HG02571 (cell line): ENCODE data around the gene SORCS2.

Source experiments
- ATAC-seq: cut with Tn5 transposase; IDR thresholded peaks from one replicate; pipeline ENCODE4 v1.9.1; 2021; ENCODE audit warnings: mild to moderate bottlenecking, moderate library complexity; ENCODE audit not compliant: unreplicated experiment

Gene SORCS2

DNA sequence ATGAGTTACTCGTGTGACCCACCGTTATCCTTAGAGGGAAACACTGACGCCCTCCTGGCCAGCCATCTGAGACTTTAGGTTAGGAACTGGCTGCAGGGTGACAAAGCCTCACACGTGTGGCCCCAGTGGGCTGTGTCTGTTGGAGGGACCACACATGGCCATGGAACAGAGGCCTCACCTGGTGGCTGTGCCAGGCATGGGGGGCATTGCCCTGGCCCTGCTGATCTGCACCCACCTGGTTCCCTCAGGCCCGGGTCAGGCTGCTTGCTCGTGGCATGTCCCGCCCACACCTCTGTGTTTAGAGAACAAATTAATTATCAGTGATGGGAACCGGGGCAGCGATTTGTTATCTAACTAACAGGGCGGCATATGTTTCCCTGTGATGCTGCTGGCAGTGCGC is 343.3 kb downstream of the SORCS2 start:
- no peak for ATAC-seq

DNA sequence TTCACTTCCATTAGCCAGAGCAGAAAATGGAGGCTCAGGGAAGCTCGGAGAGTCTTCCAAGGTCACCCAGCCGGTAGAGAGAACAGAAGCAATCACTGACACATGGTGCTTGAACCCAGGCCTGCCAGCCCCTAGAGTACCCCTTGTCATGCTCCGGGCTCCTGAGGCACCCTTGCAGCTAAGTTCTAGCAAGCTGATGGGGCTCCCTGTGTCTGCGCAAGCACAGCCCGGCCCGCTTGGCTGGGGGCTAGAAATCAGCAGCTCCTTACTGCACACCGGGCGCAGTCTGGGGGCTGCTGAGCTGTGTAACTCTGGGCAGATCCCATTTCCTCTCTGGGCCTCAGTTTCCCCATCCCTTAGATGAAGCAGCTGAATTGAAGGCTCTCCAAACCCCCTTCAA is 344.5 kb downstream of the SORCS2 start:
- ATAC-seq, result no peak

DNA sequence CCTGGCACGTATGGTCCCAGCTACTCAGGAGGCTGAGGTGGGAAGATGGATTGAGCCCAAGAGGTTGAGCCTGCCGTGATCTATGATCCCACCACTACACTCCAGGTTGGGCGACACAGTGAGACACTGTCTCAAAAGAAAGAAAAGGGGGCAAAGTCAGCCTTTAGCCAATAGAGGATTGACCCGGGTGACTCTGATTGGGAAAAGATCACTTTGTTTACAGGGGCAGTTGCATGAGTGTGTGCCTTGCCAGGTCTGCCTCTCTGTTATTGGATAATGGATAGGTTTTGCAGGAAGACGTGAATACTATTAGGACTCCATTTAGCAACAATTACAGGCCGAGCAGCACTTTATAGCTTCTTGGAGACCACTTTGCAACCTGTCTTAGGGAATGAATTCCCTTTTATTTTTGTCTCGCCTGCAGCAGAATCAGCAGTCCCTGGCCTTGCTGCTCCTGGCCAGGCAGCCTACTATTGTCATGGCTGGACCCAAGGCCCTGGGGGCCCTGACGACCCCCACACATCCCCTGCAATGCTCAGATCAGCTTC is 345.6 kb downstream of the SORCS2 start:
- ATAC-seq, result no peak

DNA sequence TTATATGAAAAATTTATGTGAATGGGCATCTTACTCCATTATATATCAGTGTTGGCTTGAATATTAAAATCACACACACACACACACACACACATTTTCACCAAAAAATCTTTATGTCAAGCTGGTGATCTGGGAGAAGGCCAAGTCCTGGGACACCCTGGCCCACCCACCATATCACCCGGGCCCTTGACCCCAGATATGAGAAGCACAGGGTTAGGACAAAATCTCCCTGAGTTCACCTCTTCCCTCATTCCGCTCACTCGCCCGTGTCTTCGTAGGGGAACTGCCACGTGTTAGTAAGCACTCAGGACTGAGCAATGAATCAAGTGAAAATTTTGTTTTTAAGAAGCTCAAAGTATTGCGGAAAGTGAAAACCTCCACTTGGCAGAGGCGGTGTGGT is 346.2 kb downstream of the SORCS2 start:
- ATAC-seq, result no peak

DNA sequence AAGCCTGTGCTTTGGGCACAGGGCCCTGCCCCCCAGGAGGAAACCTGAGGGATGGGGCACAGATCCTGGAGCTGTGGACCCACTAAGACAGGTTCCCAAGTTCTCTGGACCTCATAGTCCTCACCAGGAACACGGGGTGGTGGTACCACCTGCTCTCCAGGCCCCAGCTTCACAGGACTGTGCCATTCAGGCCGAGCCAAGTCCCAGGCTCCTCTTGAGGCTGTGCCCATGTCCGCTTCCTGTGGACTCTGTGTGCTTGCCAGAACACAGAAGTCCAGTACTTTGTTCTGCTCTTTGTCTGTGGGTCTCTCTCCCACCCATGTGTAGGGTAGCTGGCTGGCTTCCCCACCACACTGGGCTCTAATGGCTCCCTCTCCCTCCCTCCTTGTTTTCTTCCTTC is 346.8 kb downstream of the SORCS2 start:
- ATAC-seq, result no peak

DNA sequence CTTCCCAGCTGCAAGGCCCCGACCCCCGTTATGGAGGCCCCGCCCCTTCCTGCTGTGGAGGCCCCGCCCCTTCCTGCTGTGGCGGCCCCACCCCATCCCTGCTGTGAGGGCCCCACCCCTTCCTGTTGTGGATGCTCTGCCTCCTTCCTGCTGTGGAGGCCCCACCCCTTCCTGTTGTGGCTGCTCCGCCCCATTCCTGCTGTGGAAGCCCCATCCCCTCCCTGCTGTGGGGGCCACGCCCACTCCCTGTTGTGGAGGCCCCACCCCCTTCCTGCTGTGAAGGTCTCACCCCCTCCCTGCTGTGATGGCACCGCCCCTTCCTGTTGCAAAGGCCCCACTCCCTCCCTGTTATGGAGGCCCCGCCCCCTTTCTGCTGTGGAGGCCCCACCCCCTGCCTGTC is 347.3 kb downstream of the SORCS2 start:
- no peak for ATAC-seq

DNA sequence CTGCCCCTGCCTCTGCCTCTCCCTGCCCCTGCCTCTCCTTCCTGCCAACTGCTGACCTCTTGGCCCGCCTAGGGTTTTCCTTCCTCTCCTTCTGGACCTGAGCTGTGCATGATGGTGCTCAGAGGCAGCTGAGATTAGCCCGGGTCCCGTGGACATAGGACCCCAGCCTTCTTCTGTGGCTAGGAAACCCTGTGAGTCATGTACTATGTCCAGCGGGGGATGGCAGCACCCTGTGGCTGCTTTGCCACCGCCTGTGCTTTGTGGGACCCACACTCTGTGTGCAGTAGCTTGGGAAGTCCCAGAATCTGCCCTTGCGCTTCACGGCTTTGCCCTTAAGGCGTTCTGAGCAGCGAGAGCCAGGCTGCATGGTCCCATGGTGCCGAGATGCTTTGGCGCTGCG is 347.9 kb downstream of the SORCS2 start:
- ATAC-seq, result no peak

DNA sequence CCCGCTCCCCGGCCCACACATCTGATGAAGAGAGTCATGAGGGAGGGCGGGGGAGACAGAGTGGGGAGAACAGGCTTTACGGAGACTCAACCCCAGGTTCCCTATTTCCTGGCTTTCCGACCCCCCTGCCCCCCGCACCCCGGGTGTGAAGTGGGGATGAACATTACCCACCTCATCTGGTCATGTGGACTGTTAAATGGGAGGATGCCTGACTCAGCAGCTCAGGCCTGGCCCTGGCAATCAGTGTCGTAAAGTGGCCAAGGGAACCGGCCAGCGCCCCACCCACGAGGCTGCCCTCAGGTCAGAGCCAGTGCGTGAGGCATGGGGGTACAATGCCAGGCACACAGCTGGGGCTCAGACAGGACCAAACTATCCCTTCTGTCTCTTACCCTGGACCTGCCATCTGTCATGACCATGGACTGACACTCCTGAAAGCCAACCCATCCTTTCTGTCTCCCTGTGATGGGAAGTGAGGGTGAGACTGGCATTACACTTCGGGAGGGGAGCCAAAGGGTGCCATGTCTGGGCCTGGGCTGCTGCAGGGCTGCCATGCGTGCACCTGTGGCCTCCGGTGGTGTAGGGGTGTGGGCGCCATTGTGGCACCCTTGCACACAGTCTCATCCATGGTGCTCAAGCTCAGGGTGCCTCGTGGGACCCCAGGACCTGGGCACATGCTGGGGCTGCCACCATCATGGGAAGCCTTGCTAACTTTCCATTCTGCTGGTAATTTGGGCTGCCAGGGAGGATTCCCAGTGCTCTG is 348.5 kb downstream of the SORCS2 start:
- no peak for ATAC-seq

DNA sequence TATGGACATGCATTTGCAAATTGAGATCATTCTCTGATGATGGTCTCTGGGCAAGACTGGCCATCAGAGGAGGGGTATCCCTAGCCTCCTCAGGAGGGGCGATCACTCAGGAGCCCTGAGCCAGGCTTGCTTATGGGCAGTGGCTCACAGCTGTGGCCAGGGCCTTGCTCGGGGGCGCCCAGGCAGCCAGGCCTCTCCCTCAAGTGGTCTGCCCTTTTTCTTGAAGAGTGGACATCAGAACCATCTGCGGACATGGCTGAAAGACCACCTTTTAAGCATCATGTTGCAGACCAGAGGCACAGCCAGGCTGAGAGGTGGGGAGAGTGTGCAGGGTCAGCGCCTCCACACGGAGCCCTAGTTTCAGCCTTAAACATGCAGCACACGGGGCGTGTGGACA is 349.1 kb downstream of the SORCS2 start:
- ATAC-seq, result no peak

DNA sequence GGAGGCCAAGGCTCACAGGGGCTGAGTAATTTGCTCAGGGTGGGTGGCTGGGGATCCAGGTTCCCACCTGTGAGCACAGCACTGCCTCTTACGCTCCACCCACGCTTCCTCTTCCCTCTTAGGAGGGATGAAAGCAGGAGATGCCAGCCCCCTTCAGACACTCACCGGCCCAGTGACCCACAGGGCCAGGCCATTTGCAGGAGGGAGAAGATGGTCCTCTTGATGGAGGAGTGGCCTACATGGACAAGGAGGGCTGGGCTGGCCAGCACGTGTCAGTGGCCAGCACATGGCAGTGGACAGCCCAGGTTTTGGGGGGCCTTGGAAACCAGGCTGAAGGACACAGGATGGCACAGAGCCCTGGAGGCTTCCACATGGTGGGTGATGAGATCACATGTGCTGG is 350.4 kb downstream of the SORCS2 start:
- no peak for ATAC-seq

DNA sequence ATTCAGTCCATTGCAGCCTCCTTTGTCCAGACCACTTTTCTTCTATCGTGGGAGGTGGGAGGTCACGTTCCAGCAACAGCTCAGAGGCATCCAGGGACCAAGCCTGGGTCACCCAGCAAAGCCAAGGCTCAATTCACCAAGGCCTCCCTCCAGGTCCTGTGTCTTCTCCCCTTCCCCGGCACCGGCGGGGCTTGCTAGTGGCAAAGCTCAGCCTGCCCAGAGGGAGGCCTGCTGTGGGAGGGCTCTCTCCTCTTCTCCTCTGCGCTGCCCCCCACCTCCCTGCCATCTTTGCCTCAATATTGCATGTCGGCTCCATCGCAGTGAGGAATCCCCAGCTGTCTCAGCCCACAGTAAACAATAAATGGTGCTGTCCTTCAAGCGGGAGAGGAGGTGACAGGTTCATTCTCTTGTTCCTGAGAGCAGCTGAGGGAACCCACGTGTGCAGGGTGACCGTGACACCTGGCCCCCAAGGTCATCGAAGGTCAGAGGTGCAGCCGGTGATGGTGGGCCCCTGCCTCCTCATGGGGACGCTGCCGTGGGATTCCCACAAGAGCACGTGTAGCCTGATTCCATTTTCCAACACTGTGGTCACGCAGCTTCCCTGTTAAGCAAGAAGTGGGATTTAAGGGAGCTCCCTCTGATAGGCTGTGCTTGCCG is 353.9 kb downstream of the SORCS2 start:
- ATAC-seq, result no peak

DNA sequence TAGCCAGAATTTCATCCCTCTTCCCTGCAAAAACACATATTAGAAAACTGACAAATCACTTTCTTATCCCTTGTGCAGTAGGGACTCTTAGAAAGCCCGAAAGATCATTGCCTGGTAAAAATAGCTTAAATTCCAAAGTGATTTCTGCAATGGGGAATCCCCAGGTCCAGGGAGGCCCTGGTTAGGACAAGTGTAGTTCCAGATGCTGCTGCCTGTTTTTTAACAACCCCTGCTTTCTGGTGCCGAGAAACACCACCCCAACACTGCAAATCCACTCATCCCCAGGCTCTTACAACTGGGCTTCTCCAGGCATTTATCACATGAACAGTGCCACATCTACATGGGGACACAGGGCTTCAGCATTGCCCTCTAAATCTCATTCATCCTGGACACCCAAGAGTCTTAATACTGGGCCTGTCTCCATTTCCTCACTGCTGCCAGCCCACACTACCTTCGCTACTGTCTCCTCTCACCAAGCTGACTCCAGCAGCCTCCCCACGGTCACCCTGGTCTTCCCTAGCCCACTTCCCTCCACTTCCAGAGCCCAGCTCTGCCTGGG is 354.6 kb downstream of the SORCS2 start:
- no peak for ATAC-seq

DNA sequence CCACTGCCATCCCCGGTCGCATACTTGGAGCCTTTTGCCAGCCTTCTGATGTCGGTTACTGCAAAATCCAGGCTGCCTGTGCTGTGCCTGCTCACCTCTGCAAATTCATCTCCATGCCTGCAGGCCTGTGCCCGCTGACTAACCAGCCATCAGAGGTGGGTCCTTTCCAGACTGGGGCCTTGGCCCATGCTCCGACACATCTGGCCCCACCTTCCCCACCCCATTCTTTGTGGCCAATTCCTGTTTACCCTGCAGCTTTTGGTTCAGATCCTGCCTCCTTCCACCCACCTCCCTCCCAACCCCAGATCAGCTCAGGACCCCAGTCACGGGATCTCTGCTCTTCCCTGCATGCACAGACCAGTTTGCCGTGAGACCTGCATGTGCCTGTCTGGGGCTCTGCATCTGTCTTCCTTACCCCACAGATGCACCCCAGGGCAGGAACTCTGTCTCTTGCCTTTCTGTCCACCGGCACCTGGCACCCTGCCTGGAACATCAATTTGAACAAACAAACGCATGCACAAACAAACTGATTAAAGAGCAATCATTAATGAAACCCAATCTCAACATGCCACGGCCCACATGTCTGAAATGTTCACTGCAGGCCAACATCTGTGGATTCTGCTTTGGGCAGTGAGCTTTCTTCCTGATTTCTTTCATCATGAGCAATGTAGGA is 355.2 kb downstream of the SORCS2 start:
- ATAC-seq, result no peak

DNA sequence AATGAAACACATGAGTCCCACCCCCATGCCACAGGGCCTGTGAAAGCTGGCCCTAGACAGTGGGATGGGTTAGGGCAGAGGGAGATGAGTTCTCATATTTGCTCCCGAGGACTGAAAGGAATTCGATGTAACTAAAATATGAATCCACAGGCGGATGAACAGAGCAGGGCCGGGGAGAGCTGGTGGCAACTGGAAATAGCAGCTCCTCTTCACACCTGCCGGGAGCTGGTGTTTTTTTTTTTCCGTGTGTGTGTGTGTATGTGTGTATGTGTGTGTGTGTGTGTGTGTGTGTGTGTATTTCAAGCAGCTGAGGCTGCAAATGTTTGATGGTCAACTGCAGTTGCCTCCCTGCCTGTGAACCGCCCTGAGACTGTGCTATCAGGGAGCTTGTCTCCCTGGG is 357.5 kb downstream of the SORCS2 start:
- no peak for ATAC-seq

DNA sequence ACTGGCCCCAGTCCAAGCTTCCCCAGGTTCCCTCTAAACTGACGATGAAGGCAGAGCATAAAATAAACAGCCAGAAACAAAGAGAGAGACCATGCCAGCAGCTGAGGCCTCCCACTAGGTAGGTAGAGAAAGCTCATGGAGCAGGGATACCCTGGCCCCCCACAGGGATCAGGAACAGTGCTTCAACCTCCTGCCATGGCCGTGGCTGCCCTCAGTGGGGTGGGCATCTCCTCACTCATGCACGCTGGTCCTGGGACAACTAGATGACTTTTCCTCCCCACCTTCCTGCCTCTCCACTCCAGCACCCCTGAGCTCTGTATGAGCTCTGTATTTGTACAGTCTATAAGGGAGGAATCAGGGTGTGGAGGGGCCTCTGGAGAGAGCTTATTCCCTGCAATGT is 360.1 kb downstream of the SORCS2 start:
- ATAC-seq, result no peak

DNA sequence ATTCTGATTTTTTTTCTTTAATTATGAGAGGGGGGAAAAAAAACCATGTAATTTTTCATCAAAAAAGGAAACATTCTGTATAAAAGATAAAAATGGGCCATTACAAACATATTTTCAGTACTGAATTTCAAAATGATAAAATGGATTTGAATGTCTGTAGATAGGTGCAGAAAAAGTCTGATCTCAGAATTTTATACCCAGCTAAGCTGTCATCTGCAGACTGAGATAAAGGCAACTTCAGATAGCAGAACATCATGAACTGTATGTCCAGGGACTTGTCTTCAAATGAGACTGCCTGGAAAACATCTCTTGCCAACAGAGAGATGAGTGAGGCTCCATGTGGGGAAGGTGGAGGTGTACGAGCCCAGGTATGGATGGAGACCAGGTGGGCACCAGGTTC is 360.9 kb downstream of the SORCS2 start:
- ATAC-seq, result no peak

DNA sequence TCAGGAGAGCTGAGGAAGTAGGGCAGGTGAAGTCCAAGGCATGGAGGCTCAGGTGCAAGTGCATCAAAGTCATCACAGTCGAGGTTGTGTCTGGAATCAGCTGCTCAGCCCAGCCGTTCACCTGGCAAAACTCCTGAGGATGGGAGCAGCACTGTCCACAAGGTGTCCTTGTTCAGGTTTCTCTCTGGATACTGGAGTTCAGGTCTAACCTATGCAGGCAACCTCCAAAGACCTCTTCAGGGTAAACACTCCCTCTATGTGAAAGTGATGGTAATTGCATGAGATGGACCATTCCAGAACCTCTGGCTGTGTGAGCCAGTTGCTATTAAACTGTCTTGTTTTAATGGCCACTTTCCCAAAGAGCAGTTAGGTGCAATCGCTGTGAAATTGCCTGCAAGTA is 362.6 kb downstream of the SORCS2 start:
- ATAC-seq, result no peak

DNA sequence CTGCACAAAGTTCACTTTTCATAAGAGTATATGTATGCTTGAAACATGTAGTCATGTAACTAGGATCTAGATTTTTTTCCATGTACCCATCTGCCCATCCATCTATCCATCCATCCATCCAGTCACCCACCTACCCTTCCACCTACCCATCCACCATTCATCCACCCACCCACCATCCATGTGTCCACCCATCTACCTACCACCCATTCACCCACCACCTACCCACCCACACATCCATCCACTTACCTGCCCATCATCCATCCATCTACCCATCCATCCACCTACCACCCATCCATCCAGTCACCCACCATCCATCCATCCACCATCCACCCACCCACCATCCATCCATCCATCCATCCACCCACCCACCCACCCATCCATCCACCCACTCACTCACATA is 364.2 kb downstream of the SORCS2 start:
- ATAC-seq, result no peak

DNA sequence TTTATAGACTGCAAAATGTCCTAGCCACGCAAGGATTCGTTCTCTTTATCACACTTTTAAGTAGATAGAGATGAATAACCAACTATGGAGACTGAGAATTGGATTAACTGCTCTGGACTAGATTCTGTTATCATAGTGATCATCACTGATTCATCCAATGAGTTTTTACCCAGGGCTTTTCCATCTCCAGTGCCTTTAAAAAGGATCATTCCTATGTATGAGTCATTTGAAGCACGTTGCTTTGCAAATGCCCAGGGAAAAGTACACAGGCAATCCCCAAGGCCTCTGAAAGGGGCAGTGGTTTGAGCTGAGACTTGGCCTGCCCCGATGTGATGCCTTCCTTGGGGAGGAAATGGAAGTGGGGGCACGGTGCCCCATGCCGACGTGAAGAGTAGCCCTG is 365.1 kb downstream of the SORCS2 start:
- ATAC-seq, result no peak

DNA sequence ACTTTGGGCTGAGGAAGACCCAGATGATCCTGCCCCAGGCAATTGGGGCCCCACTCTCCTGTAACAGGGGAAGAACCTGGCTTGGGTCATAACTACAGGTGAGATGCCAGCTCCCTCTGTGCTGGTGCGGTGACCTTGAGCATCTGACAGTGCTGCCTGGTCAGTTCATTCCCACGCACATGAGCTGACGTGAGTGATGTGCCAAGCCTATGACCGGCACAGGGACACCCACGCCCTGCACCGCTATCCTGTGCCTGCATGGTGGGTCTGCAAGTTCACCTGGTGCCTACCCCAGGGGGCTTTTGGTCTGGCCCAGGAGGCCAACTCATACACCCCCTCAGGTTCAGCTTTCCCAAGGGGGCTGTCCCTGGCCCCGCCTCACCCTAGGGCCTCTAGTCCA is 366.1 kb downstream of the SORCS2 start:
- no peak for ATAC-seq

DNA sequence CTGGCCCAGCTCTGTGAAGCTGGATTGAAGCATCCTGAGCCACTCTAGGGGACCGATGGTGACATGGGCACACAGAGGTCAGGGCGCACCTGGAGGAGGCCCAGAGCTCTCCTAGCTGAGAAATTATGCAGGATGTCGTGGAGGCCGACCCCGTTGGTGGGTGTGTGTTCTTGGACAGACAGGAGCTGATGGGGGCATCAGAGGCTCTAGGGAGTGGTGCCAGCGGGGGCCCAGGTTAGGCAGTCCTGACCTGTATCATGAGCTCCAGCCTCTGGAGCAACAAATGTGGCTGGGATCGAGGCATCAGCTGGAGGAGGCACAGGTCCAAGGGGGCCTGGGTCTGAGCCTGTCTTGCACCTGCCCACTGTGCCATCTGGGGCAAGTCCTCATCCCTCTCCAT is 367.0 kb downstream of the SORCS2 start:
- no peak for ATAC-seq
